ENCODE data around the gene DOK5.

DOK5 gene

GRCh38 chr20:54649511-54649962, 174.1 kb downstream of the DOK5 start:
- H4K20me1 ChIP-seq, result no peaks in the 10 kb centered on the region
- H3K27me3 ChIP-seq, result no peaks in the 10 kb centered on the region
- no peak overlapping the region for H3K27ac ChIP-seq
- H3K9ac ChIP-seq, result no peak overlapping the region
- no peak overlapping the region for H3K4me2 ChIP-seq
- no peaks in the 10 kb centered on the region for H3K4me1 ChIP-seq
- H3K9me3 ChIP-seq, result no peaks in the 10 kb centered on the region
- no peak for TF ChIP-seq Cebpa-rat (IDR thresholded peaks at IDR 0.05)
- H3K4me3 ChIP-seq, result no peak overlapping the region
- no peaks in the 10 kb centered on the region for H3K36me3 ChIP-seq

GRCh38 chr20:54650052-54650719, 174.8 kb downstream of the DOK5 start:
- Histone ChIP-seq H3K4me1 (no peaks in the 10 kb centered on the region), H3K9me3 (no peaks in the 10 kb centered on the region), H4K20me1 (no peaks in the 10 kb centered on the region), H3K4me2 (no peak overlapping the region), H3K27me3 (no peaks in the 10 kb centered on the region), H3K36me3 (no peaks in the 10 kb centered on the region), H3K4me3 (no peak overlapping the region), H3K9ac (no peak overlapping the region), H3K27ac (no peak overlapping the region)
- no peak for TF ChIP-seq Cebpa-rat (IDR thresholded peaks at IDR 0.05)

GRCh38 chr20:54651252-54651651, 175.9 kb downstream of the DOK5 start:
- Histone ChIP-seq H3K4me3 (no peak overlapping the region), H3K27me3 (no peaks in the 10 kb centered on the region), H3K27ac (no peak overlapping the region), H3K9ac (no peak overlapping the region), H3K4me1 (no peaks in the 10 kb centered on the region), H3K36me3 (no peaks in the 10 kb centered on the region), H3K4me2 (no peak overlapping the region), H3K9me3 (no peaks in the 10 kb centered on the region), H4K20me1 (no peaks in the 10 kb centered on the region)
- TF ChIP-seq Cebpa-rat (IDR thresholded peaks at IDR 0.05), result no peak

- Histone ChIP-seq H4K20me1 (no peaks in the 10 kb centered on the region), H3K27ac (no peak overlapping the region), H3K27me3 (no peaks in the 10 kb centered on the region), H3K4me1 (no peaks in the 10 kb centered on the region), H3K36me3 (no peaks in the 10 kb centered on the region), H3K4me3 (no peak overlapping the region), H3K9me3 (no peaks in the 10 kb centered on the region), H3K9ac (no peak overlapping the region), H3K4me2 (no peak overlapping the region)
- TF ChIP-seq Cebpa-rat (IDR thresholded peaks at IDR 0.05), result no peak
Measured at GRCh38 chr20:54654450-54654849, 179.1 kb downstream of the DOK5 start.

- Histone ChIP-seq H3K9ac (no peak overlapping the region), H3K27ac (no peak overlapping the region), H3K4me1 (no peaks in the 10 kb centered on the region), H3K4me2 (no peak overlapping the region), H4K20me1 (no peaks in the 10 kb centered on the region), H3K4me3 (no peak overlapping the region), H3K9me3 (no peaks in the 10 kb centered on the region), H3K36me3 (no peaks in the 10 kb centered on the region), H3K27me3 (no peaks in the 10 kb centered on the region)
- TF ChIP-seq Cebpa-rat (IDR thresholded peaks at IDR 0.05), result no peak
Measured at GRCh38 chr20:54657268-54657826, 182.0 kb downstream of the DOK5 start.

GRCh38 chr20:54658525-54658924, 183.1 kb downstream of the DOK5 start:
- no peaks in the 10 kb centered on the region for H3K27me3 ChIP-seq
- no peak for TF ChIP-seq Cebpa-rat (IDR thresholded peaks at IDR 0.05)

GRCh38 chr20:54661265-54661664, 185.9 kb downstream of the DOK5 start:
- TF ChIP-seq Cebpa-rat (IDR thresholded peaks at IDR 0.05), result no peak
- H3K27ac ChIP-seq, result no peak overlapping the region
- H3K9me3 ChIP-seq, result no peaks in the 10 kb centered on the region
- no peaks in the 10 kb centered on the region for H3K36me3 ChIP-seq
- H4K20me1 ChIP-seq, result no peaks in the 10 kb centered on the region
- H3K4me2 ChIP-seq, result no peak overlapping the region
- H3K4me3 ChIP-seq, result no peak overlapping the region
- no peaks in the 10 kb centered on the region for H3K4me1 ChIP-seq
- no peak overlapping the region for H3K9ac ChIP-seq
- no peaks in the 10 kb centered on the region for H3K27me3 ChIP-seq

More at GRCh38 chr20:54658525-54658924, 183.1 kb downstream of the DOK5 start:
- no peak overlapping the region for H3K9ac ChIP-seq
- no peak overlapping the region for H3K4me2 ChIP-seq
- no peaks in the 10 kb centered on the region for H3K9me3 ChIP-seq
- H3K4me1 ChIP-seq, result no peaks in the 10 kb centered on the region
- no peaks in the 10 kb centered on the region for H4K20me1 ChIP-seq
- H3K4me3 ChIP-seq, result no peak overlapping the region
- H3K27ac ChIP-seq, result no peak overlapping the region
- H3K36me3 ChIP-seq, result no peaks in the 10 kb centered on the region

- Histone ChIP-seq H3K9ac (no peak overlapping the region), H3K36me3 (no peaks in the 10 kb centered on the region), H3K4me1 (no peaks in the 10 kb centered on the region), H3K27ac (no peak overlapping the region), H3K27me3 (no peaks in the 10 kb centered on the region), H3K4me2 (no peak overlapping the region), H3K9me3 (no peaks in the 10 kb centered on the region), H3K4me3 (no peak overlapping the region), H4K20me1 (no peaks in the 10 kb centered on the region)
- TF ChIP-seq Cebpa-rat (IDR thresholded peaks at IDR 0.05), result no peak
Measured at GRCh38 chr20:54661880-54662465, 186.6 kb downstream of the DOK5 start.

- no peak for TF ChIP-seq Cebpa-rat (IDR thresholded peaks at IDR 0.05)
- Histone ChIP-seq H3K4me1 (no peaks in the 10 kb centered on the region), H3K36me3 (no peaks in the 10 kb centered on the region), H3K9ac (no peak overlapping the region), H3K4me3 (no peak overlapping the region), H3K27ac (no peak overlapping the region), H3K9me3 (no peaks in the 10 kb centered on the region), H3K4me2 (no peak overlapping the region), H4K20me1 (no peaks in the 10 kb centered on the region), H3K27me3 (no peaks in the 10 kb centered on the region)
Measured at GRCh38 chr20:54665812-54666211, 190.4 kb downstream of the DOK5 start.

- Histone ChIP-seq H3K4me3 (no peak overlapping the region), H3K4me1 (no peaks in the 10 kb centered on the region), H3K9ac (no peak overlapping the region), H4K20me1 (no peaks in the 10 kb centered on the region), H3K4me2 (no peak overlapping the region), H3K27me3 (no peaks in the 10 kb centered on the region), H3K9me3 (no peaks in the 10 kb centered on the region), H3K27ac (no peak overlapping the region), H3K36me3 (no peaks in the 10 kb centered on the region)
- TF ChIP-seq Cebpa-rat (IDR thresholded peaks at IDR 0.05), result no peak
Measured at GRCh38 chr20:54668271-54669039, 193.1 kb downstream of the DOK5 start.
